NAMALWA (cell line): ENCODE results near the gene KANK4.

Source experiments
- DNase-seq: peaks from one replicate; pipeline ENCODE4 v3.0.0-alpha.2; 2015; ENCODE audit warnings: low spot score

Gene KANK4

DNA sequence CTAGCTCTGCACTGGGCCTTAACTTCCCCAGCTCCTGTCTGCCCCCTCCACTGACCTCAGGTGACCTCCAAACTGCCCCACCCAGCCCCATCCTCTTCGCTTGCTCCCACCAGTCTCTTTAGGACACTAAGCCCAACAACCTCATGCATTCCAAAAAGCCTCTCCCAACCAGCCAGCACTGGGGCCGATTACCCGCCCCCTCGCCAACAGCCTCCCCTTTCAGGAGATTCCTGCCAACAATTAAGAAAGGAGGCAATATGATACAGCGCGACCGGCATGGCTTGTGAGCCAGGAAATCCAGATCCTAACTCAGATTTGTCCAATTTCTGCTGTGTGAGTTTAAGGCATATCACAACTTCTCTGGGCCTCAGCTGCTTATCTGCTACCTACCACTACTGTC, 14.7 kb downstream of the KANK4 start:
- no peak for DNase-seq

DNA sequence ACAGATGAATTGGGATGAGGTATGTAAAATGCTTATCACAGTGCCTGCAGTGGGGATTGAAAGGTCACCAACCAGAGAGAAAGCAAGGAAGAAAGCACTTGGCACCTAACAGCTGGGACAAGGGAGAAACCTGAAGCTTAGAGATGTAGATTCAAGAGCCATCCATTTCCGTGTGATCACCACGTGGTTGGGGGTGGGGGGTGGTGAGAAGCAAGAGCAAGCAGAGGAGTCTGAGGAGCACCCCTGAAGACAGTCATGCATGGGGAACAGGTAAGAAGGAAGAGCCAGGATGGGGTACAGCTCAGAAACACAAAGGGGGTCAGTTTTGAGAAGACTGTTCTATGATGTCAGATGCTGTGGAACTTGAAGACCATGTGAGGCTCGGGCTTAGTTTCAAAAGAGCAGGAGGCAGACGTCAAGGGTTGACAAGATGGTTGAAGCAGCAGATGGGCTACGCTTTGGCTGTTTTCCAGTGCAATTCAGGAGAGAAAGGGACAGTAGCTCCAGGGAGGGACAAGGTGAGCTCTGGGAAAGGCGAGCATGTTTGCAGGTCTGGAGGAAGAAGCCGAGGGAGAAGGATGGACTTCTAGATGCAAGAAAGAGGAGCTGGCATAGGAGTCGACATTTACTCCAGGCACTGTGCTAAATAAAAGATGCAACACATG, 17.4 kb downstream of the KANK4 start:
- DNase-seq, result no peak

DNA sequence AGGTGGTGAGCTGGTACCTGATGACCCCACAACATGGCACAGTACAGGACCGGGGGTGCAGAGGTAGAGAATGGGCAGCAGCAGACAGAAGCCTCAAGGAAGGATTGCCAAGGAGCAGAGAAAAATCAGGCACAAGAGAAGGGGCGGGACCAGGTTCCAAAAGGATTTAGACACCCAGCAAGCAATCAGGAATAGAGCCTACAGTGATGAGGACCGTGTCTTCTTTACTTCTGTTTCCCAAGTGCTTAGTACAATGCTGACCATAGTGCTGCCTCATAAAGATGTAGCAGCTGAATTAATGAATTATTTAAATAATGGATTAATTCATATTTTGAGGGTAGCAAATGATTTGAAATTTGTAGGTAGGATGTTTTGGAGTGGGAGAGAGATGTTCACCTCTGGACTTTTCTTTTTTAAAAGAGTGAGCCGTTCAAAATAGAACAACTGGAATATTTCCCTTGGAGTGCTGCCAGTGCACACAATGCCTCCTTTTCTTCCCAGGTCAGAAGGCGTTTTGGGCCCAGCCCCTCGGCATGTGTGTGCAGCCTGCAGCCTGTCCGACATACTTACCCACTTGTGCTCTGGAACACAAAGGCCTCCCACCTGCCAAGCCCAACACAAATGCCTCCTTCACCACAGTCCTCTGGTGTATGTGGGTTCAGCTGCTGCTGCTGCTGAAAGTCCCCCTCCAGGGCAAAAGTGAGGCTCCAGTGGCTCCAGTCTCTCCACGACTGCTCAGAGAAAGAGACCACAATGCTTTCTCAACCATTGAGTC, 19.6 kb downstream of the KANK4 start:
- no peak for DNase-seq

DNA sequence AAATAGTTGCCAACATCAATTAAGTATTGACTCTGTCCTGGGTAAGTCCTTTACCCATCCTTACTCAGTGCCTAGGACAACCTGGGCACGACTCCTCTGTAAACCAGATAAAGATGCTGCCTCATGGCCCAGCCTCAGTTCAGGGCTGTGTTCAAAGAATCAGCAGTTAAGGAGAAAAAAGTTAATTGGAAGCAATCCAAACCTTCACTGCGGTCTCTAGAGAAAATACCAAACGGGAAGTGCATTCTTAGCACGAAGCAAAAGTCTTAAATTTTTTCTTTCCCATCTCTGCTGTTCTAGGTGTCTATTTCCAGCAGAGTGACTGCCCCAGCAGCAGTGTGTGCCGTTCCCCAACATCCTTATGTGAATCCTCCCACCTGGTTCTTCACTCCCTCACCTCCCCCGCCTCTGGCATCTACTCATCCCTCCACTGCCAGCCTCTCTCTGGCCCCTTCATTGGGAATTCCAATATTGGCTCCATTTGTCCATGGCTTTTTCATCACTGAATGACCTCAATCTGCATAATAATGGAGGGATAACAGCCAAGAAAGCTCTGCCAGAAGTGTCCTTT, 23.2 kb downstream of the KANK4 start:
- DNase-seq, result peak; percentile 6

DNA sequence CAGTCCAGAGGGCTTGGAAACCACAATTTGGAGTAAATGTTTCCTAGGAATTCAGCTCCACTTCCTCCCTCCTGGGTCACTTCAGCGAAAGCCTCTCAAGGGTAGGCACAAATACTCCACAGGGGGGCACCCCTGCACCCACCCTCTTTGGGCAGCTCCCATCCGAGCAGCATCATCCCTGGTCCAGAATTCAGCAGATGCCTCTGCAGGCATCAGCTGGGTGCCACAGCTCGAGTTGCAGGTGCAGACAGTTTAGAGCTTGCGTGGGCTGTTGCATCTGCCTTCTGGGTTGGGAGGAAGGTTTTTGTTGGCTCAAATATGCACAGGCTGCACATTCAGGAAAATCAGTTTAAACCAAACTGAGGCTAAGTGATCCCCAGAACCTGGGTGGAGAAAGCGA, 25.0 kb downstream of the KANK4 start:
- DNase-seq, result peak; percentile 50

DNA sequence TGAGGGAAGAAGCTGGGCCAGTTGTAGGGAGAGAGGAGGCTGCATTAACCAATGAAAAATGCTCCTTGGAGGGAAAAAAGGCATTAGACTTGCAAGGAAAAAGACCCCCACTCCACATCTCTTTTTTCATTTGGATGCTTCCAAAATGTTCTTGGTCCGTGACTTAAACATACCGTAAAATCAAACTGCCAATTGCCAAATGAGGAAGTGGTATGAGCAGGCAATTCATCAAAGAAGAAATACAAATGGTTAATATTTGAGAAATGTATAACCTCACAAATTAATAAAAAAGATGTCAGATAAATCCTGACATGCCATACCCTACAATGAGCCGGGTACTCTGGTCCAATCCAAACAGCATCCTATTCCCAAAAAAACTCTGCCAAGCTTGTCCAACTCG, 30.6 kb downstream of the KANK4 start:
- no peak for DNase-seq

DNA sequence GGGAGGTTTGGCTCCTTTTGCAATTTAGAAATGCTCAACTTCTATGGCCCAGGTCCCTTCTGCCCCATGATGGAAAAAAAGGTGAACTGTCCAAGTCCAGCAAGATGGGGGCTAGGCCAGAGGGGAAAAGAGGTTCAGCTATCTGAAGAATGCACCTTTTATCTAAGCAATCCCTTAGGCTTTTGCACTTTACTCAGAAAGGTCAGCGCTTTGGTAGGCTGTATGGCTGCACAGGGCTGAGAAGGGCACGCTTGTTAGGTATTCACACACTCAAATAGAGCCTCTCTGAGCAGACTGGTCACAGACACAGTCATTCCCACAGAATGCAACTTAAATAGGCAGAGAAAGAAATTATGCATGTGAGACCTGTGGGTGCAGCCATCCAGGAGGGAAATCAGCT, 31.0 kb downstream of the KANK4 start:
- no peak for DNase-seq

DNA sequence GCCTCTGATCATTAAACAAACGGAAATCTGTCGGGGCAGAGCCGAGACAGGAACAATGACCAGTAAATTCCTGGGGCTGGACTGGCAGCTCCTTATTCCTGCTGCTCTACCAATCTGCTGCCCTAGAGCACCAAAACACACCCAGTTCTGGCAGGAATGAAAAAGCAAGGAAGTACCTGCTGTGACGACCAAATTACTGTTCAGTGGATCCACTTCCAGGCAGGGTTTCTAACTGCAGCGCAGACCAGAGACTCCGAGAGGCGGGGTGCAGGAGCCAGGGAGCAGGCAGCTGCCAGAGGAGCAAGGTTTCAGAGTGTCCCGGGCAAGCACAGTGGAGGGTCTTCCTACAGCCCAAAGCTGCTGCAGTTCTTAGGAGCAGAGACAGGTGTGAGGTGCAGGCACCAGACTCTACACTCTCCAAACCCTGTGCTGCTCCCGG, 32.4 kb downstream of the KANK4 start:
- no peak for DNase-seq

DNA sequence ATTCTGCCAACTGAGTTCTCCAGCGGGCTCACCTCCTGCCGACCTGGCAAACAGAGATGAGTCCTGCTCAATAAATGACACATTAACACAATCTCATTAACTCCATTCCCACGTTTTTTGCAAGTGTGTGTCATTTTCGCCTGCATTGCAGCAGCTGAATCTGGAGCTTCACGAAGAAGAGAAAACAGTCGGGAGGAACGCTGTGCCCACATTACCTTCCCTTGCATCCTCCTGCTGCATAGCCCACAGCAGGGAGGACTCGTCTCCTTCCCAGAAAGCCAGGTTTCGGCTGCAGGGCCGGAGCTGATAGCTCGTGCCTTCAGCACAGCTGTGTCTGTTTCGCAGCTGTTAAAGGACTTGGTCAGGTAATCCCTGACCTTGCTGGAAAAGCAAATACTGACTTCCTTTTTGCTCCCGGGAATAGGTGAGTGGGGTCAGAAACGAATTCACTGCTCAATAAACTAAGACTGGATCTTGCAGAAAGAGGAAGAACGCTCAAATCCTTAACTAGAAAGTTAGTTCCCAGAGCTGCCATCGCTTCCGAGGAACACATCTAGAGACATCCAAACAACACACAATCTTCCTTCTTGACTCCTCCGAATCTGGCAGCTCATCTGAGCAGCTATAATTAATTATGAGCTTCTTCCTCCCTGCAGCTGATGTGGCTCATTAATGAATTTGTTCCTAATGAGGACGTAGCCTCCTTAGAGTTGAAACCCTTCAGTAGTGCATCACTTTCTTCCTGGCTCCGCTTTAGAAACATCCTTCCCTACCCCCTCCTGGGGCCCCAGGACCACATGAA, 33.0 kb downstream of the KANK4 start:
- DNase-seq, result no peak

DNA sequence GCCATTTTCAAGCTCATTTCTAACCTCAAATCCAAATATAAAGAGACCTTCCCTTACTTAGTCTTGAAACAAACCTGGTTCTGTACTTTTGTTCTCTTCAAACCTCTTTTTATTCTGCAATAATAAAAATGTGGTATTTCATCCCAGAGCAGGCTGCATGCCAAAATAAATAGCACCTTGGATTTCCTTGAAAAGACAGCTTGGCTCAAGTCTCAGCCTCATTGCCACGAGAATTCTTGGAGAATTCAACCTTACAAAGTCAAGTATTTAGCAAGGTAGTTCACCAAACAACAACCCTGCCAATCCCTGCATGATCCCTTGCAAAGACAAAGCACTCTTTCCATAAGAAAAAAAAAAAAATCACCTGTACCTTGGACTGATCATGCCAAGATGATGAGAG, 33.8 kb downstream of the KANK4 start:
- no peak for DNase-seq

DNA sequence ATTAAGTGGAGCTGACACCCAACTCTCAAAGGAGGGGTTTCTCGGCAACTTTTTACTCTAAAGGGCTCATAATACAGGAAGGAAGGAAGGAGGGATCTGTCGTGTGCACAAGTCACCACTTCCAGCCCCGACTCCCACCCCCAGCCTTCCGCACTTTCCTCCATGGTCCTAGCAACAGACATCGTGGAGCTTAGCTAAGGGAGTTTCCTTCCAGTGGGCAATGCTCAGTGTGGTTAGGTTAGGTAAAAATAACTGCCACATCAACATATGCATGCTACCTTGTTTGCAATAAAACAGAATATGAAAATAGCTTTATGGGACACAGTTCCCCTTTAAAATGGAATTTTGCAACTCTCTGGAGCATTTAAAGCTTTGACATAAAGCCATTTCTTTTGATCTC, 35.2 kb downstream of the KANK4 start:
- DNase-seq, result no peak

DNA sequence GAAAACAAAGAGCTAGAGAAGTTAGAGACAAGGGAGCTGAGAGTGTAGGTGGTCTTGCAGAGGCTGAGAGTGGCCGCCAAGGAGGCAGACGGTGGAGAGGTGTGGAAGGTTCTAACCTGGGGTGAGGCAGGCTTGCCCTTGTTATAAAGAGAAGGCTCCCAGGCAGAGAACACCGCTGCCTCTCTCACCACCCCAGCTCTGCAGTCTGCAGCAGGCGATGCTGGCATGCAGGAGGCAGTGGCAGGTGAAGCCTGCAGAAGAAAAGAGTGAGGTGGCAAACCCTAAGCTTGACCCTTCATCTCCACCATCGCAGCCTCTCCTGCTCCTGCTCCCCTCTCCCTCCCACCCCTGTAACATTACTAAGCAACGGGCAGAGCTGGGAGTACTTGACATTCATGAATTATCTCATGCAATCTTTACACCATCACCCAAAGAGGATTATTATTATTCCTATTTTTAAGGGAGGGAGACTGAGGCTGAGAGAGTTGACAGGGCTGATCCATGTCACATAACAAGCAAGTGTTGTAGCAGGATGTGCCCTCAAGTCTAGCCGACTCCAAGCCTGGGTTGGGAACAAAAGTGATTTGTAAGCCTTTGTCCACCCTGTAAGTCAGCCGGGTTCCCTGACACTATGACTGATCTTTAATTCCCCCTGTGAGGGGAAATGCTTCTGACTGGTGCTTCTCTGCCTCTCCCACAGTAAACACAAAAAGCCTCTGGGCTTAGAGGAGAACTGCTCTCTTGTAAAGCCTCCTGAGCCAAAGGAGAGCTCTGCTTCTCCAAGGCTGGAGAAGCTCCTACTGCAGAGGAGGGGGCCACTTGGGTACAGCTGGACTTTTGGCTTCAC, 36.1 kb downstream of the KANK4 start:
- no peak for DNase-seq

DNA sequence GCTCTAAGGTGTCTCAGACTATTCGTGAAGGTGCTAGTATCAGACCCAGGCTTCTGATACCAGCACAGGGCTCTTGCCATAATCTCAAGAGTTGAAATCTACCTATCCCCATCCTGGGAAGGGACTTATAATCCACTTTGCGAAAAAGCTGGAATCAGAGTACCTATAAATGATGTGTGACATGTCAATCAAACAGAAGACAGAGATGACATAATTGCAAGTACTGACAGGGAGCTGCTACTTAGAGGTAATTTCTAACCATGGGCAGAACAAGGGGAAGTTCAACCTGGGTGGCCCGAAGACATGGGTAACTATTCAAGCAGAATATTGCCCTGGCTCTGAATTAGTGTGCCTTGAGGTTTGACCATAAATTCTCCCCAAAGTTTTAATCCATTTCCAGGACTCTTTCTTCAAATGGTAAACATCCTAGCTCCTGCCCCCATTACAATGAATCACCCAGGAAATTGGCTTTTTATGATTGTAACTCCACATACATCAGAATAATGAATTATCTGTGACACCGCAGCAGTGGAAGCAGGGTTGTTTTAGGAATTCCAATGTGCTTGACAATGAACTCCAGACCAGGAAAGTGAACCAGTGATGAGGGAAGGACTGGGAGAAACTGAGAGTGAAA, 37.2 kb downstream of the KANK4 start:
- no peak for DNase-seq

DNA sequence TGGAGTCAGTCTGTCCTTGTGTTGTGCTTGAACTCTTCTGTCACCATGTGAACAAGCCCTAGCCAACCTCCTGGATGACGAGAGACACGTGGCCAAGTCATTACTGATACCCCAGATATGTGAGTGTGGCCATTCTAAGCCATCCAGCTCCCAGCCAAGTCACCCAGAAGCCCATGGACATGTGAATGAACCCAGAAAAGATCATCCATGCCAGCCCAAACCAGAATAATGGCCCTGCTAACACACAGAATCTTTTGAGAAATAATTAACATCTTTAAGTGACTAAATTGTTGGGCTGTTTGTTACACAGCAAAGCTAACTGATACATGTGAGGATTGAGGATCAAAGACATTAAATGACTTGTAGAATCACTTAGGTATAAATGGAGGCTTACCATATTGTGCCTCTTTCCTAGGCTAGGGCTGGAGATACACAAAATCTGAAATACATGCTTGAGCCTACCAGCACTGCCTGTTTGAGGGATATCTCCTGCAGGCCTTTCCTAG, 38.2 kb downstream of the KANK4 start:
- DNase-seq, result no peak

DNA sequence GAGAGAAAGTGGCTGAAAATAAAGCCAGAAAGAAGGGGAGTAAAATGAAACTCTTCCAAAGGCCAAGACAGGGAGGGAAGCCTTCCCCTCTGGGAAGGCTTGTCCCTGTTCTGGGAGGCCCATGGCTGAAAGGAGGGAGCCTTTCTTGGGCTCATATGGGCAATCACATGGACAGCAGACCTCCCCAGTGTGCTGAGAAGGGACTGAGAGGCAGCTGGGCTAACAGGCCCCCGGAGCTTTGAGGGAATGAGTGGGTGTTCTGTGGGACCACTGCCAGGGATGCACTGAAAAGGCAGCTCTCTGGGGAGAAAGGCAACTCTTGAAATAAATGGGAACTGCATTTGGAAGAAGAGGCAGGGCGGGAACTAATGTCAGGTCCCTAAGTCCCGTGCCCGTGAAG, 39.1 kb downstream of the KANK4 start:
- no peak for DNase-seq

DNA sequence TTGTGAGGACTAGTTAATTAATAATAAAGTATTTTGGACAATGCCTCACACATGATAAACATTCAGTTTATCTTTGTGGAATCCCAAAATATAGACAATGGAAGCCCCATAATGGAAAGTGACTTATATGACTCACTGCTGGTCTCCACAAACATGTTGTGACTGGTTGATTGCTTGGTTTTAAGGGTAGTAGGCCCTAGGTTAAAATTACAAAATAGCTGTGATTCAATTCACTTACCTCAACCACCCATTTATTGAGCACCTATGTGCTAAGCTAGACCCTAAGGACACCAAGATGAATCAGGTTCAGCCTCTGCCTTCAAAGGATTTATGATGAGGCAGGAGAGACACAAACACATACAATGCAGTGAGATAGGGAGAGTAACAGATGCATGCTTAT, 42.4 kb downstream of the KANK4 start:
- DNase-seq, result no peak

DNA sequence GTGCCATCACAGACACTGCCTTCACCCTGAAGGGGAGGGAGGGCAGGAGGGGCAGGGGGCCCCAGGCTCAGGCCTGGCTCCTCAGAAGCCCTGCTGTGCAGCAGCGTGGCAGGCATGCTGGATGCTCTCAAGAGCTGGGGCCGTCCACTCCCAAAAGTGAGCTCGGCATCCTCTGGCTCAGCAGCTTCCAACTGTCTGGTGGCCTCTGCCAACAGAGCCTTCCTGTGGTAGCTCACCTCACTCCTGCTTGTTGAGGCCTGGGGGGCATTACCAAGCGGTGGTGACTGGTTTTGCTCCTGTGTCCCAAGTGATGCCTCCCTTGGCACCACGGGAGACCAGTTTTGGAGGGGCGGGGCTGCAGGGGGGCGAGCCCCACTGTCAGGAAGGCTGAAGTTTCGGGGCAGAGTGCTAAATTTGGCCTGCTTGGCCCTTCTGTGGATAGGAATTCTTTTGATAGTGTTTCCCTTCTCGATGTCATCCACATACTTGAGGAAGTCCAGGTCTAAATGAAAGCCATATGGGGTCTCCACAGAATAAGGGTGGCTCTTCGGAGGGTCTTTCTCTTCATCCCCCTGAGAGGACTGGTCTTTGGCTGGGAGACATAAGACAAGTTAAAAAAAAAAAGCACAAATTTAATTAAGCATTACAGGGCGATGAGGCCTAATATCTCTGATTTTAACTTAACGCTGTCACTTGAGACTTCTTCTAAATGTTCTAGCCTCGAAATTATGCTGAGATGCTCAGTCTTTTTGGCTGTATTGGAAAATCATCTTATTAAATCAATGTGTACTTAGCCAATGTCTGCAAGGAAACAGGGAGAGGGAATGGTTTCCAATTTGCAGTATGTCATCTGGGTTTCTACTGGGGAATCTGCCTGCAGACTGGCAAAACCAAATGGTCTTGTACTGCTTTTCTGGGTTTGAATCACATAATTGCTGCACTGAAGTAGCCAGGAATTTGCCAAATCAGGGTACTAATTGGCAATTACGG, 44.4 kb downstream of the KANK4 start:
- DNase-seq, result no peak

DNA sequence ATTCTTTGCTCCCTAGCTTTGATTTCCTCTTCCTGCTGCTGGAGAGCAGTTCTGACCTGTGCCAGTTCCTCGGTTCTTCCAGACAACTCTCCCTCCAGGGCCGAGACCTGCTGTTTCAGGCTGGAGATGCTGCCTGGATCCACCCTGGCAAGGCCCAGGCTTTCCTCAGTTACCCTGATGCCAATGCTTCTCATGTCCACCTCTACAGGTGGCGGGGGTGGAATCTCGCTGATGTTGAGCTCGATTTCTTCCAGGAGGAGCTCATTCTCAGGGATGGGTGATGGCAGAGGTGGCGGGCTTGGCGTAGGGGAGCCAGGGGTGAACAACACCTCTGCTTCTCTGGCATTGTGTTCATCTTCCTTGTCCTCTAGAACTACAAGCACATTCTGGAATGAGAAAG, 45.3 kb downstream of the KANK4 start:
- no peak for DNase-seq

DNA sequence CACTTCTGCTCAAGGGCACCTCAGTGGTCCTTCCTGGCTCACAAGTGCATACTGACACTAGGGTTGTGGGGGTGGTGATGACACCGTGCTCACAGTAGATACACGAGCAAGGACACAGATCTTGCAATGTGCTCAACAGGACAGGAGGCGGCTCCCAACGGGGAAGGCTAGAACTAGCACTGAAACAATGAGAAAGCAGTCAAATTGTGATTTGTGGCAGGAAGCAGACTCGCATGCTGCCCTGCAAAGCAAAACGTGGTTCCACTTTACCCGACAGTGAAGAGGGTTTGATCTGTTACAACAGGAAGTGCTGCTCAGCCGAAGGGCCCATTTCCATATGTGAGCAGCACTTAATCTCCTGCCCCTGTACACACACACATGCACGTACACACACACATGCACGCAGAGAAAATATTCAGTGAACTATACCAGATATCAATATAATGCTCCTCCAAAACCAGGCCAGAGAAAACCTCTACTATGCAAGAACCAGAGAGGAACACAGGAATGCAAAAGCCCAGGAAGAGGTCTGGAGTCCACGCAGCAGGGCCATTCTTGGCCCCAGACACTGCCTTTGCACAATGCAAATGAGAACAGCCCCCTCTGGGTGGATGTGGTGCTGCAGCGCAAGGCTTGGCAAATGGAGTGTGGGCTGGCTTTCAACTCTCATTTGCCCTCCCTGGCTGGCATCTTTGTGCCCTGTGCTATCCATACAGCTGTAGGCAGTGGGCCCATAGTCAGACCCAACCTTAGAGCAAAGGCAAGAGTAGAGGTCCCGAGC, 47.1 kb downstream of the KANK4 start:
- peak; percentile 42 for DNase-seq
